Astrocyte (in vitro differentiated cells and primary cell): ENCODE measurements around the gene GGCT.

Experiments used
- CTCF ChIP-seq: IDR thresholded peaks from 2 replicates; pipeline ENCODE4 v1.5.1; 2011; ENCODE audit warnings: low read depth, mild to moderate bottlenecking, inconsistent platforms, low read length, moderate library complexity; ENCODE audit not compliant: insufficient read depth
- EZH2 ChIP-seq: IDR thresholded peaks from 2 replicates; pipeline ENCODE4 v1.6.1; 2012; ENCODE audit warnings: mild to moderate bottlenecking, low read length, inconsistent platforms; ENCODE audit not compliant: insufficient read depth

DNA sequence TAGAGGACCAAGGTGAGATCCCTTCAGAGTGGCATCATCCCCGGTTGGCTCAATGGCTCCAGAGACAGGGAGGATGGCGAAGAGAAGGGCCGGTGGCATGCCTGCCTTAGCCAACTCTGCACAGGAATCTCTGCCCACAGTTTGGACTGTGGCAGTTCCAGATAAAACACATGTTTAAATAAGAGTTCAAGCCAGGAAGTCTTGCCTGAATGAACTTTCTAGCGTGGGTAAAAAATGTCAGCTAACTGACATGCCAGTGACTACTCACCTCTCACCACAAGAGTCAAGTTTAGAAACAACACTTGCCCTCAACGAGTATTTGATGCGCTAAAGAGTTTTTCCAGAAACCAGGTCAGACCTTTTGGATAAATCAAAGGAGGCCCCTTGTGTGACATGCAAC lies 29.0 kb downstream of the GGCT start:
- TF ChIP-seq CTCF (no peak), EZH2 (no peak)
